HG02759 (cell line): ENCODE results near the gene TRIP10.
"Not testable (repeated sequence)": the region's sequence is repeated elsewhere in the genome, so short reads cannot be mapped to it uniquely, and the experiment has no call there.

ENCODE experiments used
- ATAC-seq: cut with Tn5 transposase; IDR thresholded peaks from one replicate; pipeline ENCODE4 v1.9.1; 2021; ENCODE audit warnings: mild to moderate bottlenecking, moderate library complexity; ENCODE audit not compliant: unreplicated experiment

The TRIP10 gene, protein sequence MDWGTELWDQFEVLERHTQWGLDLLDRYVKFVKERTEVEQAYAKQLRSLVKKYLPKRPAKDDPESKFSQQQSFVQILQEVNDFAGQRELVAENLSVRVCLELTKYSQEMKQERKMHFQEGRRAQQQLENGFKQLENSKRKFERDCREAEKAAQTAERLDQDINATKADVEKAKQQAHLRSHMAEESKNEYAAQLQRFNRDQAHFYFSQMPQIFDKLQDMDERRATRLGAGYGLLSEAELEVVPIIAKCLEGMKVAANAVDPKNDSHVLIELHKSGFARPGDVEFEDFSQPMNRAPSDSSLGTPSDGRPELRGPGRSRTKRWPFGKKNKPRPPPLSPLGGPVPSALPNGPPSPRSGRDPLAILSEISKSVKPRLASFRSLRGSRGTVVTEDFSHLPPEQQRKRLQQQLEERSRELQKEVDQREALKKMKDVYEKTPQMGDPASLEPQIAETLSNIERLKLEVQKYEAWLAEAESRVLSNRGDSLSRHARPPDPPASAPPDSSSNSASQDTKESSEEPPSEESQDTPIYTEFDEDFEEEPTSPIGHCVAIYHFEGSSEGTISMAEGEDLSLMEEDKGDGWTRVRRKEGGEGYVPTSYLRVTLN

DNA sequence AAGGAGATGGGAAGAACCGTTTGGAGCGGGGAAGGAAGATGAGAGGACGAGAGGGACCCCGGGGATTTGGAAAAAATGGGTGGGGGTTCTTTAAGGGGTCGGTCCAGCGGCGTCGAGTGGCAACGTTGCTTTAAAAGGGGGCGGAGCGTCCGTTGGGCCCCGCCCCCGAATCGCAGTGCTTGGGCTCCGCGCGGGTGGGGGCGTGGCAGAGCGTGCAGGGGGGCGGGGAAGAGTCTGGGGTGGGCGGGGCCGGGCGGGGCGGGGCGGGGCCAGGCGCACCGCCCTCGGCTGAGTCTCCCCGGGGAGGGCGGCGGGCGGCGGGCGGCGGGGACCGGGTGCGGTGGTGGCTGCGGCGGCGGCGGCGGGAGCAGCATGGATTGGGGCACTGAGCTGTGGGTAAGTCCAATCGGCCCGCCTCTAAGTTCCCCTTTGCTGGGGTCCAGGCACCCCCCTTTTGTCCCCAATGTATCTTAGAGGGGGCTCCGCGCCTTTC is at the start of gene TRIP10:
Gene TRIP10 (plus strand): TSS at position 291 of the 493 bp plus-strand sequence. CDS start 82 bp downstream, at position 373.
- ATAC-seq = no peak

DNA sequence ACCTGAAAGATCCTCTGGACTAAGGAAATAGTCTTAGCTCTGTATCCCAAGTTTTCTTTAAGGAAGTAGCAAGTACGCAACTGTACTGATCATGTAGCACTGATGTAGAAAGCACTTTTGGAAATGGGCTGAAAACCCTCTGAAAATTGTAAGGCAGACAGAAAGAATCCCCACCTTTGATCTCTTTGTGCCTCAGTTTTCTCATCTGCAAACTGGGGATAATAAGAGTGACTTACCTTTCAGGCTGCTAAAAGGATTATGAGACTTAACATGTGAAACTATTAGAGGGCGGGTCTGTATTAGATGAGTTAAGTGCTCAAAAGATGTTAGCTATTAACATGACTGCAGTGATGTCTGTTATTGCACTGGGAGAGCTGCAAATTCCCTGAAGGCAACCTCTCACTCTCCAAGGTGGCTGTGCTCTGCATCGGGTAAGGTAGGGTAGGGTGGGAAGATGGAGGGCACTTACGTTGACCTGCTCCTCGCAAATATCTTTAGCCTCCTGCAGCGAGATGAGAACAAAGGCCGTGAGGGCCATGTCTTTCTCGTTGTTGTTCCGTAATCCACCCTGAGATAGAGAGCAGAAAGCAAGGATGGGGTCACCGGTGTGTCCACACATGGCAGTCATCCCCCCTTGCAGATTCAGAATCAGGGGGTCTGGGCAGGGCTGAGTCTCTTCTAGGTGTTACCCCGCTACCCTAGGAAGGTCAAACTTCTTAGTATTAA is 49.2 kb upstream of the TRIP10 start:
- no peak for ATAC-seq

DNA sequence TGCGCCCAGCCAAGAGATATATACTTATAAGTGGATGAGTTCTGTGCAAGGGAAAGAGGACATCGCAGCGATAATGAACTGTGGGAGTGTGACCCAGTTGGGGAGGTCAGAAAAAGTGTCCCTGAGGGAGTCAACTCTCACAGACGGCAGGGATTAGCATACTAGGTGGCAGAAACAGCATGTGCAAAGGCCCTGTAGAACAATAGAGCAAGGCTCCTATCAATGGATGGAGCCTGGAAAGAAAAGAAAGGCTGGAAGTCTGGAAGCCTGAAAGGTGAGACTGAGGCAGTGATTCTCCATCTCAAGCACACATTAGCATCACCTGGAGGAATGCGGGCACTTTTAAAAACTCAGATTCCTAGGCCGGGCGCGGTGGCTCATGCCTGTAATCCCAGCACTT is 48.1 kb upstream of the TRIP10 start:
- ATAC-seq = no peak

DNA sequence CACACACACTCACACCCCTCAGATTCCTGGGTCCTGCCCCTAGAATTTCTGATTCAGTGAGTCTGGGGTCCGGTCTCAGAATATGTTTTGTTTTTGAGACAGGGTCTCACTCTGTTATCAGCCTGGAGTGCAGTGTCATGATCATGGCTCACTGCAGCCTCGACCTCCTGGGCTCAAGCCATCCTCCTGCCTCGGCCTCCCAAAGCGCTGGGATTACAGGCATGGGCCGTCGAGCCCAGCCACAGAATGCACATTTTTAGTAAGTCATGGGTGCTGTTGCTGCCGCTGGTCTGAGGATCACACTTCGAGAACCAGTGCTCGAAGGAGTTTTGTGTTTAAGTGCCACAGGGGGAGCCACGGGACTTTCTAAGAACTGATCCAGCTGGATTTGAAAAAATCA is 47.5 kb upstream of the TRIP10 start:
- ATAC-seq = no peak

DNA sequence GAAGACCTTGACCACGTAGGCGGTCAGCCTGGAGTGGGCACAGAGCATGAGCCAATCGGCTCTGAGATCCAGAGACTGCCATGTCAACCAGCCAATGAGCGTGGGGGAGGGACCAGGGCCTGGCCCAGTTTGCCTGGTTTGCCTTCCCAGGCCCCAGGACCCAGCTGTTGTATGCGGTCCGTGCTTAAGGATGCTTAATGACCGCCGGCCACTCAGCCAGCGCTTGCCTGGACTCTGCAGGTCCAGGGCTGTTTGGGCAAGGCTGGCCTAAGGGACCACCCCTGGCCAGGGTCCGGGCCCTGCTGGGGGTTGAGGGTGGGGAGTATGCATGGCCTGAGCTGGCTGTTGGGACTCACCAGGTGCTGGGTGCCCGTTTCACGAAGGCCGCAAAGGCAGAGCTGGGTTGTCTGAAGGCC is 46.4 kb upstream of the TRIP10 start:
- no peak for ATAC-seq

DNA sequence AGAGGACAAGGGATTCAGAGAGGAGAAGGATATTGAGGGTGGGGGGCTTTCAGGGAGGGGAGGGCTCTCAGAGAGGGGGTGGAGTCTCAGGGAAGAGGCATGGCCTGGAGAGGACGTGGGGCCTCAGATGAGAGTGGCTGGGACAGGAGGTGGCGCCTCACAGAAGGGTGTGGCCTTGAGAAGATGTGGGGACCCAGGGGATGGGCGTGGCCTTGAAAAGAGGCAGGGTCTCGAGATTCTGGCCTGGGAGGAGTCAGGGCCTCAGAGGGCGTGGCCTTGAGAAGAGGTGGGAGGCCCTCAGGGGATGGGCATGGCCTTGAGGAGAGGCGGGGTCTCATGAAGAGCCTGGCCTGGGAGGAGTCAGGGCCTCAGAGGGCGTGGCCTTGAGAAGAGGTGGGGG is 45.8 kb upstream of the TRIP10 start:
- no peak for ATAC-seq

DNA sequence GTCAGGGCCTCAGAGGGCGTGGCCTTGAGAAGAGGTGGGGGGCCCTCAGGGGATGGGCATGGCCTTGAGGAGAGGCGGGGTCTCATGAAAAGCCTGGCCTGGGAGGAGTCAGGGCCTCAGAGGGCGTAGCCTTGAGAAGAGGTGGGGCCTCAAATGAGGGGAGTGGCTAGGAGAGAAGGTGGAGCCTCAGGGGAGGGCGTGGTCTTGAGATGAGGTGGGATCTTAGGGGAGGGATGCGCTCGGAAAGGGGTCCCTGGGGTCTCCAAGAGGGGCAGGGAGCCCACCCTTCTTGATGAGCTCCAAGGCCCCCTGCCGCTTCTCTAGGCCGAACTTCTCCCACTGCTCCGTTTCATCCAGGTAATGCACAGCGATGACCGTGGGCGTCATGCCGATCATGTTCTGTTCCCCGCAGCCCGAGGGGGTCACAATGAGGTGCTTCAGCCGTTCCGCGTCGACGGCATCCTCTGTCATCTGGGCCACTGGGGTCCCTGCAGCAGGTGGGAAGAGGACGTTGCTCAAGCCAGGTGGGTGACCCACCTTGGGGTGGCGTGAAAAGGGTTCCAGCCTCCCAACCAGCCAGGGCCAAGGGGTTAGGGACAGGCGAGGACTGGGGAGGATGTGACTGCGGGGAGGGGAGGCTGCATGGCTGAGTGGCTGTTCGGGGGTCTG is 45.2 kb upstream of the TRIP10 start:
- no peak for ATAC-seq

DNA sequence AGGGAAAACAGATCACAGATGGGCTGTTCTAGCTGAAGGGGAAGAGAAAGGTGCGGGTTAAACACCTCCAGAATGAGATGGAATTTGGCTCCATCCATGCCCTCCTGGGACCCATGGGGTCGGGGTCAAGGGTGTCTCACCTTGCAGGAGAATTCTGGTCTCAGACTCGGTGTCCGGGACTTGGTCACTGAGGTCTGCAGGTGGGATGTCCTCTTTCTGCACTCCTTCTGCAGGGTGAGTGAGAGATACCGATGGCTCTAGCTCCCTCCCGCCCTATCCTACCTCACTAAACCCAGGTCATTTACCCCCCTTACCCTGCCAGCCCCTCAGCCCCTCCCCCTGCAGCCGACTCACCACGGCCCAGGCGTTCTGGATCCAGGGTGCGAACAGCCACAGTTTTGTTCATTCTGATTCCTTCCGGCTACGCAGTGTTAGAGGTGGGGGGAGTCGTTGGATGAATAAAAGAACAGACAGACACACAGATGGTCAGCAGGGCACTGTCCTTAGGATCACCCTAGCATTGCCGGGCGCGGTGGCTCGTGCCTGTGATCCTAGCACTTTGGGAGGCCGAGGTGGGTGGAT is 43.1 kb upstream of the TRIP10 start:
- ATAC-seq = no peak

DNA sequence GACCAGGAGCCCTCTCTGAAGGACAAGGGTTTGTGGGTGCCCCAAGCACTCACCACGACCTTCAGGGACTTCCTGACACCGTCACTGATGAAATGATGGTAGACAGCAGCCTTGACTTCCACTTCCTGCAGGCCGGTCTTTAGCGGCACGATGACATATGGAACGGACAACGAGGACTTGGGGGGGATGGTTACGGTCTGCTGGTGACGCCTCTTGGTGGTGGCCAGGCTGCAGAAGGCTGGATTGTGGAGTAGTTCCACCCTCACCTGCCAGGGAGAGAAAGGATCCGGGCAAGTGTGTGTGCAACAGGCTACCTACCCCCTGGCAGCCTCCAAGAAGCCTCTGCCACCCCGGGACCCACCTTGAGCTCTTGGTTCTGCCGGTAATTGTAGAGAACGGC is 42.2 kb upstream of the TRIP10 start:
- no peak for ATAC-seq

DNA sequence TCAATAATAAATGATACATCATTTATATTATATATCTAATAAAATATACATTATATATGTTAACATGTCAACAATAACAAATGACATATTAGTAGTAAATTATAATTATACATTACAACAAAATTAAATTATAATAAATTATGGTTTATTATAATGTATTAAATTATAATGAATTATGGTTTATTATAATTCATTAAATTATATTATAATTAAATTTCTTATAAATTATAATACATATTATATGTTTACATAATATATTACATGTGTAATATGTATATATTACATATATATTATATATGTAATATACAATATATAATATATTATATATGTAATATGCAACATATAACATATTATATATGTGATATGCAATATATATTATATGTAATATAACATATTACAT is 39.5 kb upstream of the TRIP10 start:
- no peak for ATAC-seq

DNA sequence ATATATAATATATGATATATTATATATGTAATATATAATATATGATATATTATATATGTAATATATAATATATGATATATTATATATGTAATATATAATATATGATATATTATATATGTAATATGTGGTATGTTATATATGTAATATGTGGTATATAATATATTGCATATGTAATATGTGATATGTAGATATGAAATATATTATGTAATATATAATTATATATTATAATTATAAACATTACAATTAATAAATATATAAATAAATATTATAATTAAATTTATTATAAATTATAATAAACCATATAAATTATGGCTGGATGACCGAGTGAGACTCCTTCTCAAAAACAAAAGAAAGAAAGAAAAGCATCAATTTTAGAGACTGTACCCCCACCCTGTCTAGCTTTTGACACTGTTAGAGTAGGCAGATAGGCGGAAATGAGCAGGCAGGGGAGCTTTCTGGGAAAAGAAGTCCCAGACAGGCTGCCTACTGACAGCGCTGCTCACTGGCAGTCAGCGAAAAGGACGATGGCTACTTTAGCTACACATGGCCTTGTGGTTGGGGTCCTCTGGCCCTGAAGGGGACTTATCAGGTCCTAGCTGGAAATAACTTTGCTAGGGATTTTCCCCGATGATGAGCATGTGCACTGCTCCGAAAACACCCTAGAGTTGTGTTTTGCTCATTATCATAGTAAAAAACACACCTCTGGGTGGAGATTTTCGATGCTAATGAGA is 38.7 kb upstream of the TRIP10 start:
- no peak for ATAC-seq

DNA sequence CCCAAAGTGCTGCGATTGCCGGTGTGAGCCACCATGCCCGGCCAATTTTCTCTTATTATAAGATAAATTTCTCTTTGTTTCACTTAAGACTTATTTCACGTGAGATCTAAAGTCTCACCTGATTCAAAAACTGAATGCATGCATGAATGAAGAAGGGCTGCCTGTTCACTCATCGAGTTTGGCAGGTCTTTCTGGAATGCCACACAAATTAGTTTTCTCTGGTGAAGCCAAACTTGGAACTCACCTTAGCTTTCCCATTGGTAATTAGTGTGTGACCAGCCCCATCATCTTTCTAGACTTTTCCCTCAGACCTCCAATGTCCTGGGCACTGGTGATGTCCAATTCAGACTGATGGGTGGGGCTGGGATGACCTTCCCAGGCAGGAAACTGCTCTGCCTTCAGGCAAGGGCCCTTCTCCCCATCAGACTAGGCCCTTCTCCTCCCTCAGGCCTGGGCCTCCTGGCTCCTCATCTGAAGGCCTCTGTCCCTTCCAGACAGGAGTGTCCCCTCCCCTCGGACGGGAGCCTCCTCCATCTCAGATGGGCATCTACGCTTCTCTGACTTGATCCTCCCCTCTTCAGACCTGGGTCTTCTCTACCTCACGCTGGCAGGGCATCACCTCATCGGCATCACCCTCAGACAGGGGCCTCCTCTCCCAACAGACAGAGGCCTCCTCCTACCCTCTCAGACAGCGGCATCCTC is 33.4 kb upstream of the TRIP10 start:
- ATAC-seq = no peak

DNA sequence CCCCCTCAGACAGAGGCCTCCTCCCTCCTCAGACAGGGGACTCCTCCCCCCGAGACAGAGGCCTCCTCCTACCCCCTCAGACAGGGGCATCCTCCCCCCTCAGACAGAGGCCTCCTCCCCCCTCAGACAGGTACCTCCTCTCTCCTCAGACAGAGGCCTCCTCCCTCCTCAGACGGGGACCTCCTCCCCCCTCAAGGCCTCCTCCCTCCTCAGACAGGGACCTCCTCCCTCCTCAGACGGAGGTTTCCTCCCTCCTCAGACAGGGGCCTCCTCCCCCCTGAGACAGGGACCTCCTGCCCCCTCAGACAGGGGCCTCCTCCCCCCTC is 32.9 kb upstream of the TRIP10 start:
- ATAC-seq = no peak

DNA sequence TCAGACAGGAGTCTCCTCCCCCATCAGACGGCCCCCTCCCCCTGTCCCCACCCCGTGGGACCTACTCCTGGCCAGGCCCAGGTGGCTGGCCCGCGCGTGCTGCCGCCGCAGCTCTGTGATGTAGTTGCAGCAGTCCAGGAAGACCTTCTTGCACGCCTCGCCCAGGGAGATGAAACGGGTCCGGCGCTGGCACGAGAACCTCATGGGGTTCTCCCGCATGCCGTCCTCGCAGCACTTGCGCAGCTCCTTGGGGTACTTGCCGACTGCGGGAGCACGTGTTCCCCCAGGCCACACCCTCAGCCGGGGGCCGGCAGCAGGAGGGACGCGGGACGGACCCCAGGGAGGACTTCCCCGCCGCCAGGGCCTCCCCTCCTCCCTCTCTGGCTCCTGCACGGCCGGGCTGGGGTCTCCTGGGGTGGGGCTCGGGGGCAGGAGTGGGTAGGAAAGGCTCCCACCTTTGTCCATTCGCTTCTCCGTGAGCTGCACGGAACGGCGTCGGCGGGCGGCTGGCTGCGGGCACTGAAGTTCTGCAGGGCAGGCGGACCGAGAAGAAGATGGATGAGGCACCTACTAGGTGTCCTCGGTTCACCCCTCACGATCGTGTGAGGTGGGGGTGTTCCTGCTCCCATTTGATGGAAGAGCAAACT is 32.3 kb upstream of the TRIP10 start:
- ATAC-seq = no peak

DNA sequence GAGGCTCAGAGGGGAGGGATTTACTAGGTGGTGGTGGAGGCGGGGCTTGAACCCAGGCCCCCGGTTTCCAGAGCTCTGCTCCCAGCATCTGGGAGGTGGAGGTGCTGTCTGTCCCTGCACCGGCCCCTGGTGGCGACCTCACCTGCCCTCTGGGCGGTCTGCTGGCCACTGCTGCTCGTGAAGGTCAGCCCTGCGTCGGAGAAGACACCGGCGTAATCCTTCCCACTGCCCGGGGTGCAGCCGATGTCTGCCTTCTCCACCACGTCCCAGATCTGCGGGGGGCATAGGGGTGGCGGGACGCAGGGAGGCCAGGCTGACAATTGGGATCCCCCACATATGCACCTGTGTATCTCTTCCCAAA is 31.8 kb upstream of the TRIP10 start:
- ATAC-seq = no peak

DNA sequence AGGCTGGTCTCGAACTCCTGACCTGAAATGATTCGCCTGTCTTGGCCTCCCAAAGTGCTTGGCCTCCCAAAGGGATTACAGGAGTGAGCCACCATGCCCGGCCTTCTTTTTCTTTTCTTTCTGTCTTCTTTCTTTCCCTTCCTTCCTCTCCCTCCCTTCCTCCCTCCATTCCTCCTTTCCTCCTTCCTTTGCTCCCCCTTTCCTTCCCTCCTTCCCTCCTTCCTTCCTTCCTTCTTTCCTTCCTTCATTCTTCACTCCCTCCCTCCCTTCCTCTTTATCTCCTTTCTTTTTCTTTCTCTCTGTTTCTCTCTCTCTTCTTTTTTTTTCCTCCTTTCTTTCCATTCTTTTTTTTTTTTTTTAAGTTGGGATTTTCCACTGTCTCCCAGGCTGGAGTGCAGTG is 31.1 kb upstream of the TRIP10 start:
- no peak for ATAC-seq

DNA sequence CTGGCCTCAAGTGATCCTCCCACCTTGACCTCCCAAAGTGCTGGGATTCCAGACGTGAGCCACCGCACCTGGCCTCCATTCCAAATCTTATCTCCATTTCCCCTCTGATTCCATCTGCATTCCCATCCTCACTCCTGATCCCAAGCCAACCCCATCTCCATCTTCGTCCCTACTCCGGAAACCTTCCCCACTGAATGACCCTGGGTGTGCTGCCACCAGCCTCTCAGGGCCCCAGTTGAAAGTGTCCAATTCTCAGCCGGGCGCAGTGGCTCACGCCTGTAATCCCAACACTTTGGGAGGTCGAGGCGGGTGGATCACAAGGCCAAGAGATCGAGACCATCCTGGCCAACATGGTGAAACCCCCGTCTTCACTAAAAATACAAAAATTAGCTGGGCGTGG is 30.6 kb upstream of the TRIP10 start:
- ATAC-seq = not testable (repeated sequence)

DNA sequence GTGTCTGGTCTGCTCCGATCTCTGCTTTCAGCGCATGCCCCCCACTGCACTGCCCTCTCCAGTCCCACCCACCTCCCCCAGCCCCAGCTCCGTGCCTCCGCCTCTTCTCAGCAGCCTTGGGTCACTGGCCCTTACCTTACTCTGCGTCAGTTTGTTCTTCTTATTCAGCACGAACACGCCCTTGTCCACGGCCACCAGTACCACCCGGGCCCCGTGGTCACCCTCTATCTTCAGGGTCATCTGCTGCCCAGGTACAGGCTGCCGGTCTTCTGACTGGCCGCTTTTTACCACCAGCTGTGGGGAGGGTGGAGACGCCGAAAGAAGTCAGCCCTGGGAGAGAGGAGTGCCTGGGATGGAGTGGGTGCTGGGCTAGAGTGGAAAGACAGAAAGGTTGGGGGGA is 29.9 kb upstream of the TRIP10 start:
- no peak for ATAC-seq
